LNCaP clone FGC (cell line): ENCODE measurements around the gene FAM135A.

Source experiments
- DNase-seq: peaks from one replicate; pipeline ENCODE4 v3.0.0-alpha.2; 2011; ENCODE audit warnings: low read depth
- H3K4me3 ChIP-seq: 2 replicates; pipeline ENCODE4 v1.5.1; 2011; ENCODE audit warnings: mild to moderate bottlenecking, low read depth, low read length, control low read depth
- CTCF ChIP-seq: IDR thresholded peaks from 2 replicates; pipeline ENCODE4 v1.5.1; 2012; ENCODE audit warnings: mild to moderate bottlenecking; ENCODE audit not compliant: control insufficient read depth, insufficient read depth; ENCODE audit errors: extremely low read depth

FAM135A gene

GRCh38 chr6:70412252-70413113, 825 bp upstream of the FAM135A start:
- no peak for TF ChIP-seq CTCF
- H3K4me3 ChIP-seq = peak overlapping the region; percentile 79
- no peak for DNase-seq

DNA sequence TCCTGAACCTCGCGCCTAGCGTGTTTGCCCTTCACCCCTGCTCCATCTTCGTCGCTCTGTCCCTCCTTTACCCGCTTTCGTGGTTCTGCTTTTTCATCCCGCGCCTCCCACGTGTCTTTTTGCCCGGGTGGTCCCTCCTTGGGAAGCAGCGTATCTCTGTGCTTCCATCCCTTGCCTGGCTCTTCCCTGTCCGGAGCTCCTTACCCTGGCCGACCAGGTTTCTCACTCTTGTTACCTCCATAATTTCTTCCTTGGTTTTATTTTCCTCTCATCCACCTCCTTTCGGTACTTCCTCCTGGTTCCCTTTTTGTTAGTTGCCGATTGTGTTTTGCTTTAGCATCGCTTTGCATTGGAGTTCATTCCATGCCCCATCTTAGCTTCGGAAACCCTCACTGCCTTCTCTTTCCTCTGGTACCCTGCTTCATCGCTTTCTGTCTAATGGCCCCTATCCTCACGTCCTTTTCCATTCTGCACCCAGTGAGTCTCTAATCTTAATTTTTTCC, 735 bp downstream of the FAM135A start:
- H3K4me3 ChIP-seq = peak overlapping the region; percentile 79
- no peak for TF ChIP-seq CTCF
- DNase-seq = no peak

DNA sequence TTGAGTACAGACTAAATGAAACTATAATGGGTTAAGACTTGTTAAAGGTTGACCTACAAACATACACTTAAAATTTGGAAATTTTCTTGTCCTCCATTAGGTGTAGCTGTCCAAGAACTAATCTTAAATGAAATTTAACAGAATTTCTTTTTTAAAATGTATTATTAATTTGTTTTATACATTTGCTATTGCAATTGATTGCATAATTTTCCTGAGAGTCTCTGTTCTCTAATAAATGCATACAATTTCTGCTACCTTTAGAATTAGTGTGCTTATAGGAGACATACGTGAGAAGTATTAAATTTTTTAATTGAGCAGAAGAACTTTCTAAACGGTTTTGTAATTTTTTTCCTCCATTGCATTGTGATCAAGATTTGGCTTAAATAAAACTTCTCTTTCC, 1.5 kb downstream of the FAM135A start:
- DNase-seq = no peak
- no peak overlapping the region for H3K4me3 ChIP-seq
- no peak for TF ChIP-seq CTCF

DNA sequence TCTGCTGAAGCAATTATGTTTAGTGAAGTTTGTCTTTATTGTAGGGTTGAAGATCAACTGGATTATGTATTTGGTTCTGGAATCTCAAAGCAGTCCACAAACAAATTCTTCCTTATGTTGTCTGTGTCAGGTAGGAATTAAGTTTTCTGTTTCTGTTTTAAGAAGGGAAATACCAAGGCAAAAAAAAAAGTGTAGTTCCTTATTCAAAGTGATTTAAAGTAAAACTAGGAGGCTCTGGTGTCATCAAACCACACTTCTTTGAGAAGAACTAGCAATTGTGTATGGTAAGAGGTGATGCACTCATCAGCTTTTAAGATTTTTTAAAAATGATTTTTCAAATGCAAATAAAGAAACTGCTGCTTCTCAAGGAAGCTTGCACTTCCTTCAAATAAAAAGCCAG, 1.9 kb downstream of the FAM135A start:
- DNase-seq = no peak
- H3K4me3 ChIP-seq = no peak overlapping the region
- TF ChIP-seq CTCF = no peak

DNA sequence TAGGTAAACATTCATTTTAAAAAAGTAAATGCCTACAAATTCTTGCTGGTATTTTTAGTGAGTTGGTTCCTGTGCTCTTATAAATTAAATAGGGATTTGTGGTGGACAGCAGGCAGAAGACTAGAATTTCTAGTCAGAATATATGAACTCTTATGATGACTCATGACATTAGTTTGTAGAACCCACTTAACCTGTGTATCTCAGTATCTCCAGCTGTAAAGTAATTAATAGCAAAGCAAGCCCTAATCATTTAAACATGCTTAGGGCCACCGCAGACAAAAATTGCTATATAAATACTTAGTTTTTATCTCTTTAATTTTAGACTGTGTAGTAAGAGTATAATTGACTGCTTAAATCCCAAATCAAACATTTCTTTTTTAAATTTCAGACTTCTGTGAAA, 2.4 kb downstream of the FAM135A start:
- TF ChIP-seq CTCF = no peak
- no peak for DNase-seq
- no peak overlapping the region for H3K4me3 ChIP-seq

DNA sequence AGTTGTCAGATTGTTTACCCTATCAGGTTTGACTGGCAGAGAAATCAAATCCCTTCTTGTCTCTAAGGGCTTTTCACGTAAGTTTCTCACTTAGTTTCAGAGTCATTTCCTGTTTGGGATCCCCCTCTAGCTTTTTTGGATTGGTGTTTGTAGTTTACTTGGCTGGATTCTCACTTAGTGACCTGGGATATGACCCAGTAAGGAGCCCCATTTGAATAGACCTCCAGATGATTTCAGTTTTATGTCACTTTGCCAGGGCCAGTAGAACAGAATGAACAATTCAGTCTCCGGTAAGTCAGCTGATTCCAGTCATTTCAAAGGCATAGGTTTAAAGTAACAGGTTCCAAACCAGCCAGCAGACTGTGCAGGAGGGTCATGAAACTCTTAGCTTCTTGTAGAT, 8.2 kb downstream of the FAM135A start:
- TF ChIP-seq CTCF = no peak
- no peak for DNase-seq
- H3K4me3 ChIP-seq = no peak overlapping the region
